HepG2 (cell line): ENCODE measurements around the gene RNF208. TPM values are rescaled to one million over a fixed set of nuclear protein-coding genes. Genes with fewer than 3 reads are reported as not detected.

Experiments used
- BCL3 ChIP-seq: sonication (generic); formaldehyde crosslinking; IDR thresholded peaks from 2 replicates; pipeline ENCODE4 v1.5.1; 2020; ENCODE audit warnings: mild to moderate bottlenecking, missing genetic modification reagents, moderate library complexity
- DMTF1 ChIP-seq: sonication (generic); formaldehyde crosslinking; IDR thresholded peaks from 2 replicates; pipeline ENCODE4 v1.4.0; 2020; ENCODE audit warnings: mild to moderate bottlenecking, missing genetic modification reagents
- FLYWCH1 ChIP-seq: sonication (generic); formaldehyde crosslinking; IDR thresholded peaks from 2 replicates; pipeline ENCODE4 v1.8.1; 2023; ENCODE audit warnings: mild to moderate bottlenecking, missing genetic modification reagents
- HNF4A ChIP-seq: sonication (generic); formaldehyde crosslinking; IDR thresholded peaks from 2 replicates; pipeline ENCODE4 v1.4.0; 2020; ENCODE audit warnings: missing genetic modification reagents
- KDM5A ChIP-seq: fragments of 200-600 bp; sonication (generic); IDR thresholded peaks from 2 replicates; pipeline ENCODE4 v1.7.0; 2018; ENCODE audit warnings: antibody characterized with exemption, mild to moderate bottlenecking, low read length, borderline replicate concordance
- KDM5B ChIP-seq: sonication (generic); formaldehyde crosslinking; IDR thresholded peaks from 2 replicates; pipeline ENCODE4 v1.4.0; 2020; ENCODE audit warnings: missing genetic modification reagents, mild to moderate bottlenecking, borderline replicate concordance
- MAF1 ChIP-seq: sonication (generic); formaldehyde crosslinking; IDR thresholded peaks from 2 replicates; pipeline ENCODE4 v1.5.0; 2020; ENCODE audit warnings: missing genetic modification reagents, borderline replicate concordance
- MEF2D ChIP-seq: sonication (generic); formaldehyde crosslinking; IDR thresholded peaks from 2 replicates; pipeline ENCODE4 v1.5.1; 2020; ENCODE audit warnings: mild to moderate bottlenecking, missing genetic modification reagents
- NCOA5 ChIP-seq: sonication (generic); formaldehyde crosslinking; IDR thresholded peaks from 2 replicates; pipeline ENCODE4 v1.4.0; 2020; ENCODE audit warnings: missing genetic modification reagents
- POGZ ChIP-seq: sonication (generic); formaldehyde crosslinking; IDR thresholded peaks from 2 replicates; pipeline ENCODE4 v1.4.0; 2020; ENCODE audit warnings: mild to moderate bottlenecking, missing genetic modification reagents
- PRPF4 ChIP-seq: fragments of 200-400 bp; formaldehyde crosslinking; IDR thresholded peaks from 2 replicates; pipeline ENCODE4 v1.6.1; 2016; ENCODE audit warnings: low read length, low read depth; ENCODE audit not compliant: poor library complexity, severe bottlenecking
- ZNF143 ChIP-seq: sonication (generic); formaldehyde crosslinking; IDR thresholded peaks from 2 replicates; pipeline ENCODE4 v1.4.0; 2020; ENCODE audit warnings: missing genetic modification reagents
- ZNF224 ChIP-seq: sonication (generic); formaldehyde crosslinking; IDR thresholded peaks from 2 replicates; pipeline ENCODE4 v1.5.0; 2020; ENCODE audit warnings: mild to moderate bottlenecking, missing genetic modification reagents
- ZNF501 ChIP-seq: sonication (generic); formaldehyde crosslinking; IDR thresholded peaks from 2 replicates; pipeline ENCODE4 v1.5.1; 2020; ENCODE audit warnings: mild to moderate bottlenecking, moderate library complexity, missing genetic modification reagents
- ZNF547 ChIP-seq: sonication (generic); formaldehyde crosslinking; IDR thresholded peaks from 2 replicates; pipeline ENCODE4 v1.5.1; 2020; ENCODE audit warnings: mild to moderate bottlenecking, missing genetic modification reagents
- ZNF558 ChIP-seq: sonication (generic); formaldehyde crosslinking; IDR thresholded peaks from 2 replicates; pipeline ENCODE4 v1.9.0; 2022; ENCODE audit warnings: mild to moderate bottlenecking, missing genetic modification reagents, borderline replicate concordance
- ZNF567 ChIP-seq: sonication (generic); formaldehyde crosslinking; IDR thresholded peaks from 2 replicates; pipeline ENCODE4 v1.8.1; 2023; ENCODE audit warnings: mild to moderate bottlenecking, missing genetic modification reagents, borderline replicate concordance
- polyA plus RNA-seq, 8 experiments: library from polyadenylated mRNA; depleted of rRNA in 3 of 8; stranded (reverse) in 7 of 8; unstranded in 1 of 8; fragments of >200 nt; fragmentation: Illumina TruSeq in 4 of 8; extraction: Trizol in 4 of 8; gene quantifications; 2 replicates each; pipeline versions ENCODE4 v1.2.1 to v1.2.3, GENCODE V29; 2011 to 2016; ENCODE audit warnings: low read depth in 4 of 8, missing spikeins in 1 of 8, mixed read lengths in 1 of 8; ENCODE audit not compliant: insufficient read depth in 1 of 8
- total RNA-seq, 5 experiments: library from RNA; depleted of rRNA; stranded (reverse); fragments of >200 nt; fragmentation: Illumina TruSeq; extraction: Trizol; gene quantifications; 2 replicates each; pipeline ENCODE4 v1.2.3, GENCODE V29; 2016; ENCODE audit warnings: low read depth in 1 of 5

RNF208 gene
- total and polyA plus RNA-seq, 2 of the 13 experiments (the other 11 are each of a cell fraction or from before 2014, with no cell fraction given): 1.6 to 2.1 TPM

GRCh38 chr9:137253717-137254623 lies 31.9 kb upstream of the RNF208 start (continued):
- TF ChIP-seq ZNF143 (CRISPR knock-in tag): no peak
- no peak for TF ChIP-seq ZNF567 (CRISPR knock-in tag)
- no peak for TF ChIP-seq ZNF547 (CRISPR knock-in tag)
- no peak for TF ChIP-seq ZNF558
- TF ChIP-seq KDM5A: no peak
- no peak for TF ChIP-seq BCL3 (CRISPR knock-in tag)
- TF ChIP-seq MAF1: no peak
- TF ChIP-seq KDM5B (CRISPR knock-in tag): peak; percentile 79; the same call in 1 of the 2 replicates
- TF ChIP-seq DMTF1 (CRISPR knock-in tag): no peak
- 0 out of 2 replicates have a peak, but pooled peaks have one; percentile 20 for TF ChIP-seq MEF2D
- no peak for TF ChIP-seq FLYWCH1 (CRISPR knock-in tag)
- TF ChIP-seq ZNF501: no peak
- TF ChIP-seq PRPF4: no peak
- TF ChIP-seq POGZ: no peak
- TF ChIP-seq ZNF224 (CRISPR knock-in tag): no peak
- TF ChIP-seq HNF4A (CRISPR knock-in tag): peak; percentile 57
- no peak for TF ChIP-seq NCOA5 (CRISPR knock-in tag)
